ENCODE measurements around the gene FBXO40. TPM values are rescaled to one million over a fixed set of nuclear protein-coding genes. Genes with fewer than 3 reads are reported as not detected.

The FBXO40 gene, protein sequence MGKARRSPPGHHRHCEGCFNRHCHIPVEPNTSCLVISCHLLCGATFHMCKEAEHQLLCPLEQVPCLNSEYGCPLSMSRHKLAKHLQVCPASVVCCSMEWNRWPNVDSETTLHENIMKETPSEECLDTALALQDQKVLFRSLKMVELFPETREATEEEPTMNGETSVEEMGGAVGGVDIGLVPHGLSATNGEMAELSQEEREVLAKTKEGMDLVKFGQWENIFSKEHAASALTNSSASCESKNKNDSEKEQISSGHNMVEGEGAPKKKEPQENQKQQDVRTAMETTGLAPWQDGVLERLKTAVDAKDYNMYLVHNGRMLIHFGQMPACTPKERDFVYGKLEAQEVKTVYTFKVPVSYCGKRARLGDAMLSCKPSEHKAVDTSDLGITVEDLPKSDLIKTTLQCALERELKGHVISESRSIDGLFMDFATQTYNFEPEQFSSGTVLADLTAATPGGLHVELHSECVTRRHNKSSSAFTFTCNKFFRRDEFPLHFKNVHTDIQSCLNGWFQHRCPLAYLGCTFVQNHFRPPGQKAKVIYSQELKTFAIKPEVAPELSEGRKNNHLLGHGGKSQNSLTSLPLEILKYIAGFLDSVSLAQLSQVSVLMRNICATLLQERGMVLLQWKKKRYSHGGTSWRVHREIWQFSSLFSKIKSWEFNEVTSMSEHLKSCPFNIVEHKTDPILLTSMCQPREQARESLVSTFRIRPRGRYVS
- total RNA-seq = not detected
- polyA plus RNA-seq (2013, experiment 1 of 2) = not detected
- polyA plus RNA-seq (2013, experiment 2 of 2) = not detected
- long read RNA-seq, experiment 1 = 0 reads
- long read RNA-seq, experiment 2 = 0 reads
- long read RNA-seq, experiment 3 = 0 reads
- long read RNA-seq, experiment 4 = 0 reads

DNA sequence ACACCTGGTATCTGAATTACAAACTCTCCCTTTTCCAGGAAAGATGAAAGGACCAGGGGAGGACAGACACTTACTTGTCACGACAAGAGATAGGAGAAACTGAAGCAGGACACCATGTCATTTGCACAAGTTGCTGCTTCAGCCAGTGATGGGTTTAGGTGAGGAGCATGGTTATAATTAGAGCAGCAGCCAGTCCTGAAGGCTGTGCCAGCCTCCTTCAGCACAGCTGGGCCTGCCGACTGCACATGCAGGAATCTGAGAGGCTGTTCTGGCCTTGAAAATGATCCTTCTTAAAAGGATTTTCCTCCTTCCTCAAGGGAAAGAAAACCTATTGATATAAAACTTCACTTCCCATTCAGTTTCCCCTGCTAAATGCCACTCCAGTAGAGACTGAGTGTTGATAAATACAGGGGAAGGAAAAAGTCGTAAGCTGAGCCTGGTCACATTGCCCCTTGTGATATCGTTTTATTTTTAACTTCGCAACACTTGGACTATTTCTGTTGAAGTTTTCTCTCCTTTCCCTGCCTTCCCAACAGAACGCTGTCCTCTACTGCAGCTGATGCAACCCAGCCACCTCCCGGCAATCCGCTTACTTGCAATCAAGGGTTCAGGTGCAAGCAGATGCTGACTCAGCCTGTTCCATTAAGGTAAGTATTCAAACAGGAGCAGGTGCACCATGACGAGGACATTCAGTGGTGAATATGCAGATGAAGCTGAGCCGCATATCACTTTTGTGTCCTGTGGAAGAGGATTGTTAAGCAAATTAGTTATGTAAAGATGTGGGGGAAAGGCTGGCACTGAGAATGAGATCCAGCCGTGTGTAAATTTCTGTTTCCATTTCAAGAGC is at the start of gene FBXO40:
Gene FBXO40, plus strand, starts transcription at position 524 of the 847 bp plus-strand sequence. CDS start 27,197 bp downstream, outside the sequence.
- Histone ChIP-seq H3K9me3 (ENCODE audit: control insufficient read depth, low read length) (no peaks in the 10 kb centered on the region), H3K36me3 (ENCODE audit: control insufficient read depth, insufficient read depth, low read length) (no peaks in the 10 kb centered on the region), H3K4me1 (ENCODE audit: control insufficient read depth, insufficient read depth, low read length) (no peaks in the 10 kb centered on the region), H3K4me3 (ENCODE audit: low read length) (no peak within 1 kb of the TSS), H3K9ac (ENCODE audit: extremely low read depth, low read length, poor library complexity, severe bottlenecking) (no peak within 1 kb of the TSS), H3K27ac (ENCODE audit: low read depth, low read length) (peak within 1 kb of the TSS; percentile 26), H3K27me3 (ENCODE audit: control insufficient read depth, insufficient read depth, low read length, poor library complexity, severe bottlenecking) (no peaks in the 10 kb centered on the region)
- H3K9me3 Mint-ChIP-seq = no peaks in the 10 kb centered on the region
- TF ChIP-seq, protein P1, sequence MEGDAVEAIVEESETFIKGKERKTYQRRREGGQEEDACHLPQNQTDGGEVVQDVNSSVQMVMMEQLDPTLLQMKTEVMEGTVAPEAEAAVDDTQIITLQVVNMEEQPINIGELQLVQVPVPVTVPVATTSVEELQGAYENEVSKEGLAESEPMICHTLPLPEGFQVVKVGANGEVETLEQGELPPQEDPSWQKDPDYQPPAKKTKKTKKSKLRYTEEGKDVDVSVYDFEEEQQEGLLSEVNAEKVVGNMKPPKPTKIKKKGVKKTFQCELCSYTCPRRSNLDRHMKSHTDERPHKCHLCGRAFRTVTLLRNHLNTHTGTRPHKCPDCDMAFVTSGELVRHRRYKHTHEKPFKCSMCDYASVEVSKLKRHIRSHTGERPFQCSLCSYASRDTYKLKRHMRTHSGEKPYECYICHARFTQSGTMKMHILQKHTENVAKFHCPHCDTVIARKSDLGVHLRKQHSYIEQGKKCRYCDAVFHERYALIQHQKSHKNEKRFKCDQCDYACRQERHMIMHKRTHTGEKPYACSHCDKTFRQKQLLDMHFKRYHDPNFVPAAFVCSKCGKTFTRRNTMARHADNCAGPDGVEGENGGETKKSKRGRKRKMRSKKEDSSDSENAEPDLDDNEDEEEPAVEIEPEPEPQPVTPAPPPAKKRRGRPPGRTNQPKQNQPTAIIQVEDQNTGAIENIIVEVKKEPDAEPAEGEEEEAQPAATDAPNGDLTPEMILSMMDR (conservative IDR thresholded peaks at IDR 0.05) = peak; percentile 43
- H3K4me1 Mint-ChIP-seq = peaks cover 29% of the 10 kb centered on the region
- no peaks in the 10 kb centered on the region for H3K36me3 Mint-ChIP-seq (ENCODE audit: low read depth)
- H3K27ac Mint-ChIP-seq = peak within 1 kb of the TSS; percentile 81
- DNase-seq = peak; percentile 90
- no peak within 1 kb of the TSS for H3K4me3 Mint-ChIP-seq
- no peaks in the 10 kb centered on the region for H3K27me3 Mint-ChIP-seq (ENCODE audit: insufficient read depth)
- WGBS, 2 experiments (ENCODE audit: insufficient coverage in 1 of 2, insufficient read length in 1 of 2) = 33 to 37% methylated on average over 7 to 11 of the region's 11 CpGs

DNA sequence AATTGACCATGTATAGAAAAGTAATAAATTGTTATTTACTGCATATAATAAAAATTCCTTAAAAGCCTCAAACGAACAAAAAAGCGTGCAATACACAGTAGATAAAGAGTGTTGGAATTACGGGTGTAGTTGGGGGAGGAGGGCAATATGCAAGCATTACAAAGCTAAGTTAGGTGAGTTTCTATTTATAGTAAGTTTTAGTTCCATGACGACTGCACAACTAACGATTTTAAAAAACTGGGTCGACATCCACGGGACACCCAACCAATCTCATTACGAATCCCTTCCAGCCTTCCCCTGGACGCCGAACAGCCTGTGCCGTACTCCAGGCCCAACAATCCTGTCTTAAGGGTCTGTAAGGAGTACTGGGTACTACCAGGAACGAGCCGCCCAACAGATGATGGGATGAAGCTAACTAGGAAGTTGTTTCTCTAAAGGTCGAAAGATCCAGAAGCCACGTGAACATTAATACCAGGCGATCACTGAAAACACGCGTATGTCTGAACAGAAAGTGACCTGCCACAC is 48.1 kb upstream of the FBXO40 start:
- TF ChIP-seq, protein P1 (conservative IDR thresholded peaks at IDR 0.05) = no peak
- Mint-ChIP-seq H3K36me3 (ENCODE audit: low read depth) (peaks cover 13% of the 10 kb centered on the region), H3K4me1 (no peaks in the 10 kb centered on the region), H3K4me3 (peak overlapping the region; percentile 85), H3K9me3 (no peaks in the 10 kb centered on the region), H3K27me3 (ENCODE audit: insufficient read depth) (no peaks in the 10 kb centered on the region), H3K27ac (peak overlapping the region; percentile 52)
- Histone ChIP-seq H3K4me3 (ENCODE audit: low read length) (peak overlapping the region; percentile 81), H3K9me3 (ENCODE audit: control insufficient read depth, low read length) (no peaks in the 10 kb centered on the region), H3K27me3 (ENCODE audit: control insufficient read depth, insufficient read depth, low read length, poor library complexity, severe bottlenecking) (no peaks in the 10 kb centered on the region), H3K4me1 (ENCODE audit: control insufficient read depth, insufficient read depth, low read length) (no peaks in the 10 kb centered on the region), H3K36me3 (ENCODE audit: control insufficient read depth, insufficient read depth, low read length) (peaks cover 13% of the 10 kb centered on the region), H3K9ac (ENCODE audit: extremely low read depth, low read length, poor library complexity, severe bottlenecking) (peak overlapping the region; percentile 59), H3K27ac (ENCODE audit: low read depth, low read length) (no peak overlapping the region)
- 7 to 14% methylated on average over 11 to 18 of the region's 18 CpGs for WGBS, 2 experiments (ENCODE audit: insufficient coverage in 1 of 2, insufficient read length in 1 of 2)
- DNase-seq = no peak

Data from endodermal cell (in vitro differentiated cells).